ENCODE results near the gene TSKS.

The TSKS gene

DNA sequence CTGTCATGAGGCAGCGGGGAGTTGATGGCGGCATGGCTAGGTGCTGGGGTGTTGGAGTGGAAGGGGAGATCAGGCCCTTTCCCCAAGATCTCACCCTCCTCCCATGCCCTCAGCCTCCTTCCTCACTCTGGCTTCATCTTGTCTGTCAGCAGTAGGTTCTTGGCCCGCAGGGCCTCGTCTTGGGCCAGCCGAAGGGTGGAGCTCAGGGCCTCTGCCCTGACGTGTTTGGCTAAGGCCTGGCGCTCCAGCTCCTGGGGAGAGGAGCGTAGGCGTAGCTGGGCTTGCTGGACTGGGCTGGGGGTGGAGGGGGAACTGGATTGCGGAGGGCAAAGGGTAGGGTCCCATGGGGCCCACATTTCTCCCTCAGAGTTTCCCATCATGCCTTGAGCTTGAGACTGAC is 23.2 kb downstream of the TSKS start:
- no peak for TF ChIP-seq EZH2phosphoT487 (IDR thresholded peaks at IDR 0.05; ENCODE audit: low read depth)
- TF ChIP-seq, protein P1, sequence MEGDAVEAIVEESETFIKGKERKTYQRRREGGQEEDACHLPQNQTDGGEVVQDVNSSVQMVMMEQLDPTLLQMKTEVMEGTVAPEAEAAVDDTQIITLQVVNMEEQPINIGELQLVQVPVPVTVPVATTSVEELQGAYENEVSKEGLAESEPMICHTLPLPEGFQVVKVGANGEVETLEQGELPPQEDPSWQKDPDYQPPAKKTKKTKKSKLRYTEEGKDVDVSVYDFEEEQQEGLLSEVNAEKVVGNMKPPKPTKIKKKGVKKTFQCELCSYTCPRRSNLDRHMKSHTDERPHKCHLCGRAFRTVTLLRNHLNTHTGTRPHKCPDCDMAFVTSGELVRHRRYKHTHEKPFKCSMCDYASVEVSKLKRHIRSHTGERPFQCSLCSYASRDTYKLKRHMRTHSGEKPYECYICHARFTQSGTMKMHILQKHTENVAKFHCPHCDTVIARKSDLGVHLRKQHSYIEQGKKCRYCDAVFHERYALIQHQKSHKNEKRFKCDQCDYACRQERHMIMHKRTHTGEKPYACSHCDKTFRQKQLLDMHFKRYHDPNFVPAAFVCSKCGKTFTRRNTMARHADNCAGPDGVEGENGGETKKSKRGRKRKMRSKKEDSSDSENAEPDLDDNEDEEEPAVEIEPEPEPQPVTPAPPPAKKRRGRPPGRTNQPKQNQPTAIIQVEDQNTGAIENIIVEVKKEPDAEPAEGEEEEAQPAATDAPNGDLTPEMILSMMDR (IDR thresholded peaks at IDR 0.05; ENCODE audit: low read depth, low read length), result no peak
- Histone ChIP-seq H3K79me2 (ENCODE audit: low read length) (no peaks in the 10 kb centered on the region), H2AFZ (ENCODE audit: low read depth, low read length) (no peak overlapping the region), H3K27me3 (ENCODE audit: low read depth, low read length) (no peaks in the 10 kb centered on the region), H3K36me3 (replicated peaks; ENCODE audit: low read depth, low read length) (no peaks in the 10 kb centered on the region), H3K9ac (ENCODE audit: low read length) (no peak overlapping the region), H3K4me2 (ENCODE audit: low read length) (no peak overlapping the region), H3K4me3 (ENCODE audit: low read length) (no peak overlapping the region), H3K9me3 (ENCODE audit: insufficient read depth, low read length) (no peaks in the 10 kb centered on the region), H3K27ac (ENCODE audit: low read length) (no peak overlapping the region), H3K4me1 (ENCODE audit: low read length) (peaks cover 4% of the 10 kb centered on the region), H4K20me1 (ENCODE audit: insufficient read depth, low read length) (no peaks in the 10 kb centered on the region)

DNA sequence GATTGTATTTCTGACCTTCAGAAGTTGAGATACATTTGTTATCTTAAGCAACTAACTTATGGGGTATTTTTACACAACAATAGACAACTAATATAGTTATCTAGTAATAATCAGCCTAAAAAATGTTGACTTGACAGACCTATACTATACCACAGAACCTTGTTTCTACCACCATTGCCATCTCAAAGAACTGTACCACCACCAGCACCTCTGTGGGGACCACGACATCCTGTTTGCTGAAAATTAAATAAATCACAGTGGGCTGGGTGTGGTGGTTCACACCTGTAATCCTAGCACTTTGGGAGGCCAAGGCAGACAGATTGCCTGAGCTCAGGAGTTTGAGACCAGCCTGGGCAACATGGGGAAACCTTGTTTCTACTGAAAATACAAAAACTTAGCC is 24.0 kb downstream of the TSKS start:
- Histone ChIP-seq H3K36me3 (replicated peaks; ENCODE audit: low read depth, low read length) (no peaks in the 10 kb centered on the region), H3K27me3 (ENCODE audit: low read depth, low read length) (no peaks in the 10 kb centered on the region), H3K4me3 (ENCODE audit: low read length) (no peak overlapping the region), H3K9me3 (ENCODE audit: insufficient read depth, low read length) (no peaks in the 10 kb centered on the region), H3K27ac (ENCODE audit: low read length) (no peak overlapping the region), H3K4me1 (ENCODE audit: low read length) (peaks cover 4% of the 10 kb centered on the region), H3K9ac (ENCODE audit: low read length) (no peak overlapping the region), H4K20me1 (ENCODE audit: insufficient read depth, low read length) (no peaks in the 10 kb centered on the region), H3K4me2 (ENCODE audit: low read length) (no peak overlapping the region), H2AFZ (ENCODE audit: low read depth, low read length) (no peak overlapping the region), H3K79me2 (ENCODE audit: low read length) (no peaks in the 10 kb centered on the region)
- TF ChIP-seq EZH2phosphoT487 (IDR thresholded peaks at IDR 0.05; ENCODE audit: low read depth), result no peak

DNA sequence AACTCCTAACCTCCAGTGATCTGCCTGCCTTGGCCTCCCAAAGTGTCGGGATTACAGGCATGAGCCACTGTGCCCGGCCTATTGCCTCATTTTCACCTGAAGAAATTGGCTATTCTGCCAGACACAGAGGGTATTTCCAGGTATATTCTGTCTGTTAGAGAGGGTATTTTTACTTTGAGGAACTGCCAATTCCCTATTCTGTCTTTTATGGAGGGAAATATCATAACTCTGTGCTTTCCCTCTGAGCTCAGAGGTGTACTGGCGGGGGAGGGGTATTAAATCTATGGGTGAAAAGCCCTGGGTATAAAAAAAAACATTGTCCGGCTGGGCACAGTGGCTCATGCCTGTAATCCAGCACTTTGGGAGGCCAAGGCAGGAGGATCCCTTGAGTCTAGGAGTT is 24.8 kb downstream of the TSKS start:
- TF ChIP-seq, protein P1 (IDR thresholded peaks at IDR 0.05; ENCODE audit: low read depth, low read length), result no peak
- Histone ChIP-seq H3K4me1 (ENCODE audit: low read length) (peaks cover 4% of the 10 kb centered on the region), H2AFZ (ENCODE audit: low read depth, low read length) (no peak overlapping the region), H3K4me3 (ENCODE audit: low read length) (no peak overlapping the region), H4K20me1 (ENCODE audit: insufficient read depth, low read length) (no peaks in the 10 kb centered on the region), H3K27ac (ENCODE audit: low read length) (no peak overlapping the region), H3K79me2 (ENCODE audit: low read length) (no peaks in the 10 kb centered on the region), H3K27me3 (ENCODE audit: low read depth, low read length) (no peaks in the 10 kb centered on the region), H3K36me3 (replicated peaks; ENCODE audit: low read depth, low read length) (no peaks in the 10 kb centered on the region), H3K9ac (ENCODE audit: low read length) (no peak overlapping the region), H3K9me3 (ENCODE audit: insufficient read depth, low read length) (no peaks in the 10 kb centered on the region), H3K4me2 (ENCODE audit: low read length) (no peak overlapping the region)

DNA sequence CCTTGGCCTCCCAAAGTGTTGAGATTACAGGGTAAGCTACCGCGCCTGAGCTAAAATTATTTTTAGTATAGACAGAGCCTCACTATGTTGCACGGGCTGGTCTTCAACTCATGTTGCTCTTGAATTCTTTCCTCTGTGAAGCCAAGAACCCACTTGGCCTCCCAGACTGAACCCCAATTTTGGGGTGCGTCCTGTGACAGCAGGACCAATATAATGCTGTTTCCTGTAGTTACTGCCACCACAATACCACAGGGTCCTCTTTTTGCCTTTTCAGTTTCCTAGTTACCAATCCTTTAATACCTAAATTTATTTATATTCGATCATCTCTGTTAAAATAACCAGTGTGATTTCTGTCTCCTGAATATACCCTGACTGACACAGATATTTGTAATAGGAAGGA is 32.9 kb downstream of the TSKS start:
- Histone ChIP-seq H3K27me3 (ENCODE audit: low read depth, low read length) (no peaks in the 10 kb centered on the region), H2AFZ (ENCODE audit: low read depth, low read length) (no peak overlapping the region), H3K9me3 (ENCODE audit: insufficient read depth, low read length) (no peaks in the 10 kb centered on the region), H3K4me3 (ENCODE audit: low read length) (no peak overlapping the region), H3K36me3 (replicated peaks; ENCODE audit: low read depth, low read length) (no peaks in the 10 kb centered on the region), H3K27ac (ENCODE audit: low read length) (no peak overlapping the region), H3K4me1 (ENCODE audit: low read length) (no peaks in the 10 kb centered on the region), H3K9ac (ENCODE audit: low read length) (no peak overlapping the region), H4K20me1 (ENCODE audit: insufficient read depth, low read length) (no peaks in the 10 kb centered on the region), H3K79me2 (ENCODE audit: low read length) (no peaks in the 10 kb centered on the region), H3K4me2 (ENCODE audit: low read length) (no peak overlapping the region)
- TF ChIP-seq, protein P1 (IDR thresholded peaks at IDR 0.05; ENCODE audit: low read depth, low read length), result no peak
- TF ChIP-seq EZH2phosphoT487 (IDR thresholded peaks at IDR 0.05; ENCODE audit: low read depth), result no peak

All from OCI-LY3 (cell line).